NCI-H524 treated with DMSO at 0.1 percent for 48 hours (cell line): Measurements from ENCODE around the gene SOX13.

ENCODE experiments used
- DNase-seq: peaks from one replicate; lab custom pipeline; 2025; lab: John Stamatoyannopoulos, UW

SOX13 gene

DNA sequence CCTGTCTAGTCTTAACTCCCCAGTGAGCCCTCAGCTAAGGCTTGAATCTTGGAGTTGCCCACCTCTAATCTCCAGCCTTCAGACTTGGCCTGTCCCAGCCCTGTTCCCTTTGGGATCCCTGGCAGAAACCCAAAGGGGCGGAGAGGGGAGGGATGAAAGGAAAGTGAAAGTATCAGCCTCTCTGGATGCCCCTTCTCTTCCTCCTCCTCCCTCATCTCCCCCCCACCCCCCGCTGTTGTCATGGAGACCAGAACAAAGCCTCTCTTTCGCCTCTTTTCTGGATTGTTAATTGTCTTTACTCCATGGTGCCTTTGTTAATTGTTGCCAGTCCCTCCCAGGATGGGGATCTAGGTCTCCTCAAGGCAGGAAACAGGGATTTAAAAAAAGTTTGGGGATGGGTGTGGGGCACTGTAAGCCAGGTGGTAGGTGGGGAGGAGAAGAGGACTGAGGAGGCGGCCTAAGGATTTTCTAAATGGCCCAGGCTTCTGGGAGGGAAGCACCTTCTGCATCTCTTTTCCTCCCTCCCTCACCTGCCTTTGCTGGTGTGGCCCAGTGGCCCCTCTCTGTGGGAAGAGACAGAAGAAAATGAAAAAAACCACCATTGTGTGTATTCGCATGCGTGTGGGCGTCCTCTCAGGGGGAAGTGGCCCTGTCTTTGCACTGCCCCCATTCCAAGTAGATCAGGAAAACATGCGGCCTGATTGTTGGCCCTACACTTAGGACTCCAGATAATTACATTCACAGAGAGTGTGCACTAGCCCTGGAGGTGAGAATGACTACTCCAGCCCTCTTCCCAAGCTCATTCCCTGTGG is 7.5 kb upstream of the SOX13 start:
- DNase-seq, result no peak

- DNase-seq, result no peak
Measured at GRCh38 chr1:204065986-204066300, 7.0 kb upstream of the SOX13 start.

- DNase-seq, result no peak
Measured at GRCh38 chr1:204067935-204068334, 5.0 kb upstream of the SOX13 start.

DNA sequence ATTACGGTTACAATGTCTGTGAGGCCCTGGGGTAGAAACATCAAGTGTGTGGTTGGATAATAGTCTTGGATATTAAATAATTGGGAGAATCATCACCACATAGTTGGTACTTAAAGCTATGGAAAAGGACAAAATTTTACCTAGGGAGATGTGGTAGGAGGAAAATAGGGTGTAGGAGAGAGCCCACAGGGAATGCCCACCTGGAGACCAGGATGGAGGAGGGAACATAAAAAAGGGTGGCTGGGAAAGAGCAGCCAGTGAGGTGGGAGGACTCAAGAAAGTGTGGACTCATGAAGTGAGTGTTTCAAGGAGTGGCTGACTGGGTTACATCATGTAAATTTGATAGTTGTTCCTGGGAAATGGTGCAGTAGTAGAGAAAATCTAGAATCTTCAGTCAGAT is 3.0 kb upstream of the SOX13 start:
- DNase-seq, result no peak

GRCh38 chr1:204070895-204071294 is 2.0 kb upstream of the SOX13 start:
- DNase-seq, result no peak

- no peak for DNase-seq
Measured at GRCh38 chr1:204073837-204074273, 940 bp downstream of the SOX13 start.

- no peak for DNase-seq
Measured at GRCh38 chr1:204074274-204075138, 1.6 kb downstream of the SOX13 start.

DNA sequence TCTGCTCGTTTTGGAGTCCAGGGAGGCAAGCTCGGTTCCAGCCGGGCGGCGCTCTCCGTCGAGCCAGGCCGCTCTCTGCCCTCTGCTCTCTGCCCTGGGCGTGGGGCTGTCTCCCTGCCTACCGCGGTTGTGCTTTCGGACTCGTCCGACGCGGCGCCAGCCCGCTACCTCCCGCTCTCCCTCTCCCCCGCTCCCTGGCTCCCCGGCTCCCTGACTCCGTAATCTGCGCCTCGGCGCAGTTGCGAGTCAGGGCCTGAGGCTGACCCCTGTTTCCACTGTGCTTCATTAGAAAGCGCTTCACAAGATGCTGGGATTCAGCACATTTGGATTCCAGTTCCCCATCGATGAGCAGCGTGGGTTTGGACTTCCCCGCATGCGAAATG is 2.2 kb downstream of the SOX13 start:
- DNase-seq, result no peak

DNA sequence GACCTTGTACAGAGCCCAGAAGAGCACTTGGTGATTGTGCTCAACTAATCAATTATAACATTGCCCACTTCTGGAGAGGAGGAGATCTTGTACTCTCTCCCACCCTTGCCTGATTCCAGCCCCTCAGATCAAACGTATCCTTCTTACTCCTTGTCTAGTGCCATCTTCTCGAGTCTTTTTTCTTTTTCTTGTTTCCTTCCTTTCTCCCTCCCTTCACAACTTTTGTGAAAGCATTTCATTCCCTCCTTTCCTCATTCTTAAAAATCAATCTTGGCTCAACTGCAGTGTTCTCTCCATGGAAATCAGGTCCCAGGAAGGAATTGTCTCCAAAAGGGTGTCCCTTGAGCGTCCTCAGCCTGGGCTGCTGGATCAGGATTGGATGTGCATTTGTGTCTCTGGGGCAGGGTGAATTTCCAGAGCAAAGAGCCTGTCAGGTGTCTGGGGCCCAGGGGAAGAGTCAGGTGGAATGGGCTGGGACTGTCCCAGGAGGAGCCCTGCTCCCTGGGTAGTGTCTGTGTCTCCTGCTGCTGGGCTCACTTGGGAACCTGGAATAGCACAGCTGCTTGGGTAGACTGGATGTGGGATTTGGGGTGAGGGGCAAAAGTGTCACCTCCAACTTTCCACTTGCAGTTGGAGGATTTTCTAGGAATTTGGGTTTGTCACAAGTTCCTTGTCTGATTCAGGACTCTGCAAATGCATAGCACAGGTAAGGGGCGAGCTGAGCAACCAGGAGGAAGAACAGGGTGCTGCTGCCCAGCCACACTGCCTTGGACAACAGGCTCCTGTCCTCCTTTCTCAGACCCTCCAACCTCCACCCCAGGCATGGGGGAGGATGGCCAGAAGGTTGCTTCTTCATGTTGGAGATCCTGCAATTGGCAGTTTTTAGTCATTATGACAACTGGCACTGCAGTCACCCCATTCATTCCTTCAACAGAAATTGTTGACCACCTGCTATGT is 3.3 kb downstream of the SOX13 start:
- no peak for DNase-seq

GRCh38 chr1:204076891-204077290 is 4.0 kb downstream of the SOX13 start:
- DNase-seq, result no peak

DNA sequence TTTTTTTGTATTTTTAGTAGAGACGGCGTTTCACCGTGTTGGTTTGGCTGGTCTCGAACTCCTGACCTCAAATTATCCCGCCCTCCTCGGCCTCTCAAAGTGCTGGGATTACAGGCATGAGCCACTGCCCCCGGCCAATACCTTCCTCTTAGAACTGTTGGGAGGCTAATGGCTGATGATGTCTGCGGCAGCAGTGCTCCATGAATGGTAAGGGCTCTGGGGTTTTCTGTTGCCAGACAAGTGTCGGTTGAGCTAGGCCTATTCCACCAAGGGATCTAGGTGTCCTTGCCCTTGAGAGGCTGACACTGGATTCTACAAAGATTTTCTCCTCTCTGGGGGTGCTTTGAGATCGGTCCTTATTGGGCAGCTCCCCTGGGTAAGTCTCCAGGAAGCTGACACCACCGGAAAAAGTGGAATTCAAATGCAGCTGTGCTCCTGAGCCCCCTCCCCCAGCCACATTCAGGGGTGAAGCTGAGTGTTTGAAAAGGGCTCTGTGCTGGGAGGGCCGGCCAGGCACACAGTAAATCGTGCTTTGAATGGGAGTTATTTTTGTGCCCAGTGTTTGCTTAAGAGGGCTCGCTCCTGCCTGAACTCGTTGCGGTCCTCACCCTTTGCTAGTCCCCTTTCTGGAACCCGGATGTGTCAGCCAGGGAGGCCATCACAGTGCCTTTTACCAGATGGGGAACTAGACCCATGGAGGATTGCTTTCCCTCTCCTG is 5.2 kb downstream of the SOX13 start:
- DNase-seq, result no peak

- DNase-seq, result no peak
Measured at GRCh38 chr1:204079608-204079999, 6.7 kb downstream of the SOX13 start.

DNA sequence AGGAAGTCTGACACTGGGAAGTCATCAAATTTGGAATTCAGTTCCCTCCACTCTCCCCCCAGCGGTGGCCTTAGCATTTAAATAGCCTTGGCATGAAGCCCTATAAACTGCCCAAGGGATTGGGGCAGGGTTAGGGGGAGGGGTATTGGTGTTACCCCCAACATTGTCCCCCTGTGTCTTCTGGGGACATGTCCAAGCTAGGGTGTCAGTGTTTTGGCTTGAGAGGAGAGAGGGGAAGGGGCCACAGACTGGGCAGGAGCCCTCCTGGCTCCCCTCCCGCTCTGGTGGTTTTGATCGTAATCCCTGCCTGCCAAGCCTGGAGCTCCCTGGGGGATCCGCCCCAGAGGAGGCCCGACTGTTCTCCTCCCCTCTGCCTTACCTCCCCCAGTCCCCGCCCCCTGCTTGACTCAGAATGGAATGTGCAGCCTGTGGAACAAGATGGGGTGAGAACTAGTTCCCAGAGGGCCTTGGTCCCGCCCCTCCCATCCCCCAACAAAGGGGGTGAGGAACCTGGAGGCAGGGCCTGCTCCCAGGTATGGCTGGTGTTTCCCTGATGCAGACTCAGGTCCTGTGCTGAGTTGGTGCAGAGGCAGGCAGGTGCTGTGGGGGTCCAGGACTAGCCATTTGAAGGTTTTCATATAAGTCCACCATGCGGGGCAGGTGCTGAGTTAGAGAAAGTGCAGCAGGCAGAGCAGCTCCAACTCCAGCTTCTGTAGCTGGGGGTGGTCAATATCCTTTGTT is 7.4 kb downstream of the SOX13 start:
- no peak for DNase-seq

- no peak for DNase-seq
Measured at GRCh38 chr1:204081164-204081790, 8.4 kb downstream of the SOX13 start.

DNA sequence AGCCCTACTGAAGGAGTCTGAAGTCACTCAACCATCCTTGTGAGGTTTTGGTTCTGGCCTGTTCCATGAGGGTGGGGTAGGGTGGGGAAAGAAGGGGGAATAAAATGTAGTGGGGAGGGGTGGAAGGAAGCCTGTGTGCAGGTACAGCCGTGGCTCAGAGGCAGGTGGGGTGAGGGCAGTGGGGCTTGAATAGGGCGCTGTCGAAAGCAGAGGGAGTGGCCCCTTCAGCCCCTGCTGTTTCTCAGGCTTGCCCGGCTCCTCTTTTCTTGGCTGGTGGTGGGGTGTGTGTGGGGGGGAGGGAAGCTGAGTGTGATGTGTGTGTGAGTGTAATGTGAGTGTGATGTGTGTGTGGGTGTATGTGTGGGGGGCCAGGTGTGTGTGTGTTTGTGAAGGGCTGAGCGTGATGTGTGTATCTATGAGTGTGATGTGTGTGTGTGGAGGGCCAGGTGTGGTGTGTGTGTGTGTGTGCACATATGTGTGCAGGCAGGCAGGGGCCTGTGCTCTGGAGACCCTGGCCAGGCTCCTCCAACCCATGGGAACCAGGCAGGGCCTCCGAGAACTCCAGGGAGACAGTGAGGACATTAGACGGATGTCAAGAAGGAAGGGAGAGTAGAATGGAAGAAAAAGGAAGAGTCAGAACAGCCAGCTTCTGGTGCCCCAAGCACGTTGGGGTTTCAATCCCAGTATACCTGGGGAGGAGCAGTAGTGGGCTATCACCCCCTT is 9.0 kb downstream of the SOX13 start:
- no peak for DNase-seq

GRCh38 chr1:204083491-204083890 is 10.6 kb downstream of the SOX13 start:
- no peak for DNase-seq

- no peak for DNase-seq
Measured at GRCh38 chr1:204084247-204084772, 11.4 kb downstream of the SOX13 start.

GRCh38 chr1:204085876-204086275 is 13.0 kb downstream of the SOX13 start:
- no peak for DNase-seq

DNA sequence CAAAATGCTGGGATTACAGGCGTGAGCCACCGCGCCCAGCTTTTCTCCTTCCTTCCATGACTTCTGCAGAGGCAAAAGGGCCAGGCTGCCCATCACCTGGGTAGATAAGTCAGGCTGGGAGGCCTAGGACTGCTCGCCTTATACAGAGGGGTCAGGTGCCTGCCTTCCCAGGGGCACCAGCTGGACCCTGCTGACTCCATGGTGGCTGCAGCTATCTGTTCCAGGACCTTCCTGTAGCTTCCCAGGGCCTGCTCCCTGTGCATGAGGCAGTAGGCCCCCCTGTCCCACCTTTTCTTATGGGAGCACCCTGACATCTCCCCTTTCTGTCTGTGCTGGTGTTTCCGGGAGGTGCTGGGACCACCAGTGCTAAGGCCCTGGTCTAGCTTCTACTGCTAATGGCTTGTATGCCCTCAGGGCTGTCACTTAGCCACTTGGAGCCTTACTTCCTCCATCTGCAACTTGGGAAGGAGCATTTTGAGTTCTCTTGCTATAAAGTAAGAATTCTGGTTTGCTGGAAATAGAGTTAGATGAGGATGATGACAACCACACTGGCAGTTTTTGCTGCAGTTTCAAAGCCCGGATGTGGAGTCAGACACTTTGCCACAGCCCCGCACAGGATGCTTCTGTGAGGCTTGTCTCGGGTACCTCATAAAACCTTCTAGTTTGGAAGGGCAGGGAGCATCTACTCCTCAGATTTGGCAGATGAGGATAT is 14.4 kb downstream of the SOX13 start:
- no peak for DNase-seq
